ENCODE measurements around the gene SMIM3. TPM values are rescaled to one million over a fixed set of nuclear protein-coding genes. Genes with fewer than 3 reads are reported as not detected.
A peak's percentile ranks its signal among the peaks of the same experiment; 100 is the strongest.

Gene SMIM3
- total RNA-seq, 5 donors from 2014 or later (not counting 1 experiment from before 2014, with no cell fraction given) = 2.8 to 9.1 (median 5.7) TPM

- ChIA-PET CTCF (interaction anchor here (0.7 to 1.5 kb wide), 8 partner anchors 9 to 330 kb away, joined by 3 to 8 read pairs (median 4); partner anchors contain the start of gene IRGM (in 1 of the 2)), POLR2A (interaction anchor here (0.6 to 0.7 kb wide), 3 partner anchors 88 to 620 kb away, joined by 3 to 4 read pairs (median 3); no protein-coding TSS in a partner anchor)
- Mint-ChIP-seq H3K4me1 (peaks cover 73 to 82% (median 74%) of the 10 kb centered on the region in 3 donors), H3K27ac (peak overlapping the region; percentile 18 to 69), H3K36me3 (no peaks in the 10 kb centered on the region), H3K9me3 (no peaks in the 10 kb centered on the region), H3K4me3 (no peak overlapping the region), H3K27me3 (no peaks in the 10 kb centered on the region)
- DNase-seq = no peak
- Histone ChIP-seq H3K27ac (ENCODE audit: low read length) (no peak overlapping the region), H3K4me1 (ENCODE audit: control insufficient read depth in 1 of 2, extremely low read depth in 1 of 2, insufficient read depth in 2 of 2, low read length in 2 of 2) (peaks cover 40% of the 10 kb centered on the region in 2 experiments), H3K4me3 (ENCODE audit: control insufficient read depth in 1 of 2, extremely low read depth in 1 of 2, low read length in 1 of 2) (no peak overlapping the region), H3K27me3 (replicated peaks in 1 of 2; ENCODE audit: control insufficient read depth in 2 of 2, extremely low read depth in 1 of 2, insufficient read depth in 2 of 2, low read length in 1 of 2) (no peaks in the 10 kb centered on the region), H3K9me3 (no peaks in the 10 kb centered on the region), H3K36me3 (ENCODE audit: control insufficient read depth in 2 of 2, extremely low read depth in 1 of 2, insufficient read depth in 1 of 2, low read length in 1 of 2) (no peaks in the 10 kb centered on the region)
- no CpG with 5 or more reads among the region's 1 CpG for WGBS (ENCODE audit: insufficient coverage)
- no peak for ATAC-seq (replicated peaks in 1 of 4)
Observed at GRCh38 chr5:150786876-150787275, 8.3 kb downstream of the SMIM3 start.

GRCh38 chr5:150787656-150788055, 9.1 kb downstream of the SMIM3 start:
- no peaks in the 10 kb centered on the region for H3K9me3 ChIP-seq
- POLR2A ChIA-PET = no interaction called here

GRCh38 chr5:150788977-150789376, 10.4 kb downstream of the SMIM3 start:
- peak overlapping the region in 1 of 2 donors; percentile 78 for H3K27ac Mint-ChIP-seq
- POLR2A ChIA-PET = no interaction called here
- no peaks in the 10 kb centered on the region for H3K27me3 Mint-ChIP-seq
- no peaks in the 10 kb centered on the region for H3K9me3 Mint-ChIP-seq
- ATAC-seq (replicated peaks in 1 of 4) (no peak), DNase-seq (no peak)
- H3K36me3 Mint-ChIP-seq = peaks cover 5% of the 10 kb centered on the region
- H3K27ac ChIP-seq (ENCODE audit: low read length) = no peak overlapping the region
- H3K4me3 Mint-ChIP-seq = peak overlapping the region in 2 of 3 donors; percentile 1 to 6
- no peaks in the 10 kb centered on the region for H3K9me3 ChIP-seq
- H3K4me1 Mint-ChIP-seq = peaks cover 53 to 61% (median 53%) of the 10 kb centered on the region in 3 donors
- no peak overlapping the region for H3K4me3 ChIP-seq (ENCODE audit: control insufficient read depth in 1 of 2, extremely low read depth in 1 of 2, low read length in 1 of 2)
- no peaks in the 10 kb centered on the region for H3K36me3 ChIP-seq (ENCODE audit: control insufficient read depth in 2 of 2, extremely low read depth in 1 of 2, insufficient read depth in 1 of 2, low read length in 1 of 2)
- H3K27me3 ChIP-seq (replicated peaks in 1 of 2; ENCODE audit: control insufficient read depth in 2 of 2, extremely low read depth in 1 of 2, insufficient read depth in 2 of 2, low read length in 1 of 2) = no peaks in the 10 kb centered on the region
- peaks cover 21 to 26% of the 10 kb centered on the region in 2 experiments for H3K4me1 ChIP-seq (ENCODE audit: control insufficient read depth in 1 of 2, extremely low read depth in 1 of 2, insufficient read depth in 2 of 2, low read length in 2 of 2)
- CTCF ChIA-PET = interaction anchor here (0.6 to 1.4 kb wide), 3 partner anchors 13 to 104 kb away, joined by 3 to 4 read pairs (median 3); partner anchors contain the start of gene RBM22 (in 1 of the 2)

More at GRCh38 chr5:150787656-150788055, 9.1 kb downstream of the SMIM3 start:
- no peaks in the 10 kb centered on the region for H3K27me3 Mint-ChIP-seq
- no peak overlapping the region for H3K27ac ChIP-seq (ENCODE audit: low read length)
- DNase-seq (no peak), ATAC-seq (replicated peaks in 1 of 4) (no peak)
- peaks cover 33 to 34% of the 10 kb centered on the region in 2 experiments for H3K4me1 ChIP-seq (ENCODE audit: control insufficient read depth in 1 of 2, extremely low read depth in 1 of 2, insufficient read depth in 2 of 2, low read length in 2 of 2)
- peaks cover 65 to 74% (median 66%) of the 10 kb centered on the region in 3 donors for H3K4me1 Mint-ChIP-seq
- no peak overlapping the region for H3K27ac Mint-ChIP-seq
- H3K27me3 ChIP-seq (replicated peaks in 1 of 2; ENCODE audit: control insufficient read depth in 2 of 2, extremely low read depth in 1 of 2, insufficient read depth in 2 of 2, low read length in 1 of 2) = no peaks in the 10 kb centered on the region
- no peaks in the 10 kb centered on the region for H3K36me3 Mint-ChIP-seq
- no peaks in the 10 kb centered on the region for H3K36me3 ChIP-seq (ENCODE audit: control insufficient read depth in 2 of 2, extremely low read depth in 1 of 2, insufficient read depth in 1 of 2, low read length in 1 of 2)
- no peak overlapping the region for H3K4me3 Mint-ChIP-seq
- H3K4me3 ChIP-seq (ENCODE audit: control insufficient read depth in 1 of 2, extremely low read depth in 1 of 2, low read length in 1 of 2) = no peak overlapping the region
- no CpG with 5 or more reads among the region's 1 CpG for WGBS (ENCODE audit: insufficient coverage)
- CTCF ChIA-PET = interaction anchor here (0.9 to 1.5 kb wide), 4 partner anchors 10 to 331 kb away, joined by 3 to 4 read pairs (median 4); no protein-coding TSS in a partner anchor
- H3K9me3 Mint-ChIP-seq = no peaks in the 10 kb centered on the region

GRCh38 chr5:150789450-150789849, 10.9 kb downstream of the SMIM3 start:
- H3K36me3 Mint-ChIP-seq = peaks cover 5% of the 10 kb centered on the region
- Histone ChIP-seq H3K36me3 (ENCODE audit: control insufficient read depth in 2 of 2, extremely low read depth in 1 of 2, insufficient read depth in 1 of 2, low read length in 1 of 2) (no peaks in the 10 kb centered on the region), H3K9me3 (no peaks in the 10 kb centered on the region), H3K27ac (ENCODE audit: low read length) (peak overlapping the region; percentile 36), H3K27me3 (replicated peaks in 1 of 2; ENCODE audit: control insufficient read depth in 2 of 2, extremely low read depth in 1 of 2, insufficient read depth in 2 of 2, low read length in 1 of 2) (no peaks in the 10 kb centered on the region), H3K4me3 (ENCODE audit: control insufficient read depth in 1 of 2, extremely low read depth in 1 of 2, low read length in 1 of 2) (no peak overlapping the region), H3K4me1 (ENCODE audit: control insufficient read depth in 1 of 2, extremely low read depth in 1 of 2, insufficient read depth in 2 of 2, low read length in 2 of 2) (peaks cover 18 to 21% of the 10 kb centered on the region in 2 experiments)
- CTCF ChIA-PET = interaction anchor here (0.6 to 1.5 kb wide), 3 partner anchors 12 to 104 kb away, joined by 3 to 4 read pairs (median 4); no protein-coding TSS in a partner anchor
- POLR2A ChIA-PET = no interaction called here
- H3K27me3 Mint-ChIP-seq = no peaks in the 10 kb centered on the region
- peak overlapping the region; percentile 69 to 78 for H3K27ac Mint-ChIP-seq
- DNase-seq (no peak), ATAC-seq (replicated peaks in 1 of 4) (no peak)
- peaks cover 49 to 57% (median 49%) of the 10 kb centered on the region in 3 donors for H3K4me1 Mint-ChIP-seq
- no peaks in the 10 kb centered on the region for H3K9me3 Mint-ChIP-seq
- peak overlapping the region in 2 of 3 donors; percentile 33 to 59 for H3K4me3 Mint-ChIP-seq
- WGBS (ENCODE audit: insufficient coverage) = 89% methylated on average over 6 of the region's 6 CpGs

- 0% methylated on average over 4 of the region's 7 CpGs for WGBS (ENCODE audit: insufficient coverage)
- ChIA-PET POLR2A (interaction anchor here in 1 of 2 donors (0.6 kb wide), 1 partner anchor 901 kb away, joined by 3 read pairs; no protein-coding TSS in a partner anchor), CTCF (interaction anchor here (0.6 to 1.5 kb wide), 3 partner anchors 55 to 103 kb away, joined by 3 to 5 read pairs (median 4); no protein-coding TSS in a partner anchor)
- Mint-ChIP-seq H3K9me3 (no peaks in the 10 kb centered on the region), H3K27ac (peak overlapping the region; percentile 69 to 78), H3K36me3 (peaks cover 5% of the 10 kb centered on the region), H3K4me3 (peak overlapping the region in 2 of 3 donors; percentile 33 to 59), H3K4me1 (peaks cover 43 to 52% (median 45%) of the 10 kb centered on the region in 3 donors), H3K27me3 (no peaks in the 10 kb centered on the region)
- no peaks in the 10 kb centered on the region for H3K9me3 ChIP-seq
- ATAC-seq (replicated peaks in 1 of 4) (peak; percentile 97 to 99 (median 99)), DNase-seq (peak in 33 of 35 experiments; percentile 8 to 68 (median 41))
- H3K27me3 ChIP-seq (replicated peaks in 1 of 2; ENCODE audit: control insufficient read depth in 2 of 2, extremely low read depth in 1 of 2, insufficient read depth in 2 of 2, low read length in 1 of 2) = no peaks in the 10 kb centered on the region
- peaks cover 17% of the 10 kb centered on the region in 2 experiments for H3K4me1 ChIP-seq (ENCODE audit: control insufficient read depth in 1 of 2, extremely low read depth in 1 of 2, insufficient read depth in 2 of 2, low read length in 2 of 2)
- peak overlapping the region; percentile 36 for H3K27ac ChIP-seq (ENCODE audit: low read length)
- no peaks in the 10 kb centered on the region for H3K36me3 ChIP-seq (ENCODE audit: control insufficient read depth in 2 of 2, extremely low read depth in 1 of 2, insufficient read depth in 1 of 2, low read length in 1 of 2)
- H3K4me3 ChIP-seq (ENCODE audit: control insufficient read depth in 1 of 2, extremely low read depth in 1 of 2, low read length in 1 of 2) = no peak overlapping the region
Observed at GRCh38 chr5:150789943-150790611, 11.5 kb downstream of the SMIM3 start.

GRCh38 chr5:150791536-150791935, 13.0 kb downstream of the SMIM3 start:
- Mint-ChIP-seq H3K4me1 (peaks cover 34 to 45% (median 43%) of the 10 kb centered on the region in 3 donors), H3K4me3 (no peak overlapping the region), H3K27ac (peak overlapping the region in 1 of 2 donors; percentile 68), H3K27me3 (no peaks in the 10 kb centered on the region), H3K9me3 (no peaks in the 10 kb centered on the region), H3K36me3 (peaks cover 8% of the 10 kb centered on the region)
- peaks cover 15% of the 10 kb centered on the region in 2 experiments for H3K4me1 ChIP-seq (ENCODE audit: control insufficient read depth in 1 of 2, extremely low read depth in 1 of 2, insufficient read depth in 2 of 2, low read length in 2 of 2)
- no peaks in the 10 kb centered on the region for H3K27me3 ChIP-seq (replicated peaks in 1 of 2; ENCODE audit: control insufficient read depth in 2 of 2, extremely low read depth in 1 of 2, insufficient read depth in 2 of 2, low read length in 1 of 2)
- ChIA-PET CTCF (interaction anchor here in 1 of 2 donors (1.0 kb wide), 1 partner anchor 55 kb away, joined by 4 read pairs; no protein-coding TSS in a partner anchor), POLR2A (interaction anchor here in 1 of 2 donors (0.6 kb wide), 1 partner anchor 10 kb away, joined by 3 read pairs; no protein-coding TSS in a partner anchor)
- no peak for DNase-seq
- no peak overlapping the region for H3K27ac ChIP-seq (ENCODE audit: low read length)
- H3K4me3 ChIP-seq (ENCODE audit: control insufficient read depth in 1 of 2, extremely low read depth in 1 of 2, low read length in 1 of 2) = no peak overlapping the region
- H3K9me3 ChIP-seq = no peaks in the 10 kb centered on the region
- no peak for ATAC-seq (replicated peaks in 1 of 4)
- no peaks in the 10 kb centered on the region for H3K36me3 ChIP-seq (ENCODE audit: control insufficient read depth in 2 of 2, extremely low read depth in 1 of 2, insufficient read depth in 1 of 2, low read length in 1 of 2)

Measured in T-cell (primary cell).